Glutamatergic neuron (in vitro differentiated cells): ENCODE results near the gene TMEM255A. TPM values are rescaled to one million over a fixed set of nuclear protein-coding genes. Genes with fewer than 3 reads are reported as not detected.

Source experiments
- DNase-seq: peaks from one replicate; pipeline ENCODE4 v3.0.0; 2022
- H3K27ac Mint-ChIP-seq: one replicate; pipeline ENCODE4 v1.8.0; 2020; ENCODE audit warnings: mild to moderate bottlenecking, mixed read lengths, inconsistent platforms; ENCODE audit not compliant: unreplicated experiment
- H3K27me3 Mint-ChIP-seq: one replicate; pipeline ENCODE4 v1.8.0; 2020; ENCODE audit warnings: mild to moderate bottlenecking, moderate library complexity, mixed read lengths, inconsistent platforms; ENCODE audit not compliant: unreplicated experiment
- H3K36me3 Mint-ChIP-seq: one replicate; pipeline ENCODE4 v1.8.0; 2020; ENCODE audit warnings: mild to moderate bottlenecking, mixed read lengths, inconsistent platforms; ENCODE audit not compliant: unreplicated experiment
- H3K4me1 Mint-ChIP-seq: one replicate; pipeline ENCODE4 v1.8.0; 2020; ENCODE audit warnings: mild to moderate bottlenecking, low read depth, mixed read lengths, inconsistent platforms; ENCODE audit not compliant: unreplicated experiment
- H3K4me3 Mint-ChIP-seq: one replicate; pipeline ENCODE4 v1.8.0; 2020; ENCODE audit warnings: mild to moderate bottlenecking, mixed read lengths, inconsistent platforms; ENCODE audit not compliant: unreplicated experiment
- H3K9me3 Mint-ChIP-seq: one replicate; pipeline ENCODE4 v1.8.0; 2020; ENCODE audit warnings: mild to moderate bottlenecking, moderate library complexity, mixed read lengths, inconsistent platforms; ENCODE audit not compliant: unreplicated experiment
- total RNA-seq: library from RNA; stranded (reverse); fragmentation: NEBNext Ultra II Directional; extraction: Animal tissue kit (Norgen Biotek cat#: 25700); gene quantifications from one replicate; pipeline ENCODE4 v1.2.1, GENCODE V29; 2021; ENCODE audit not compliant: unreplicated experiment
- TF ChIP-seq, protein P1 (sequence below): fragments of 200-600 bp; sonication (generic); IDR thresholded peaks from one replicate; pipeline ENCODE4 v1.5.0; 2021; ENCODE audit not compliant: partially characterized antibody, unreplicated experiment

TMEM255A gene
- total RNA-seq, 1 donor from 2014 or later: 7.6 TPM

DNA sequence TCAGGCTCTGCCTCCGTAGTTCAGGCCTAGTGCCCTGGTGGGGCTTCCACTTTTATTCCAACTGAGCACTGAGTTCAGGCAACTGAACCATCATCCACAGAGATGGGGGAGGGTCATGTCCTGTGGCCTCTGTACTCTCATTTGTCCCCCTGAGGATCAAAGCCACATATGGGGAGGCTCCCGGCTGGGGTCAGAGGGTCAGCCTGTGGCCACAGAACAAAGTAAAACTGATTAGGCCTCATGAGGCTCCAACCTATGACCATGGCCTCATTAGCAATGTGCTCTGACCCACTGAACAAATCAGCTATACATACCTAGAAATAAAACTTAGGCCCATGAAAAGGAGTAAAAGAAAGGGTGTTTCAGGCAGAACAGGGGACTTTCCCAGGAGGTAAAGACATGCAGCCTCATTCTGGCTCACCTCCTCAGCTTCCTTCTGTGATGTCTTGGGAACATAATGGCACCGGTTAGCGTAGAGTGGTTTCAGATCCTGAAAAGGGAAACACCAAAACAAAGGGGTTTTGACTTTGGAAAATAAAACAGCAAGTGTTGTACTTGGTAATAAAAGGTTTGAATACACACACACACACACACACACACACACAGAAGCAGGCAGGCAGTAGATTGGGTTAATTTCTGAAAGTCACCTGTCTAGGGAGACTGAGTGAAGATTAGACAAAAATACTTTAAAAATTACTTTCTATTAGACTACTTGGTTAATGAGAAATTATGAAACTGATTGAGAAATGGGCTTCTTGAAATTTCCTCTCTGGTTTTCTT is 24.3 kb downstream of the TMEM255A start:
- TF ChIP-seq, protein P1, sequence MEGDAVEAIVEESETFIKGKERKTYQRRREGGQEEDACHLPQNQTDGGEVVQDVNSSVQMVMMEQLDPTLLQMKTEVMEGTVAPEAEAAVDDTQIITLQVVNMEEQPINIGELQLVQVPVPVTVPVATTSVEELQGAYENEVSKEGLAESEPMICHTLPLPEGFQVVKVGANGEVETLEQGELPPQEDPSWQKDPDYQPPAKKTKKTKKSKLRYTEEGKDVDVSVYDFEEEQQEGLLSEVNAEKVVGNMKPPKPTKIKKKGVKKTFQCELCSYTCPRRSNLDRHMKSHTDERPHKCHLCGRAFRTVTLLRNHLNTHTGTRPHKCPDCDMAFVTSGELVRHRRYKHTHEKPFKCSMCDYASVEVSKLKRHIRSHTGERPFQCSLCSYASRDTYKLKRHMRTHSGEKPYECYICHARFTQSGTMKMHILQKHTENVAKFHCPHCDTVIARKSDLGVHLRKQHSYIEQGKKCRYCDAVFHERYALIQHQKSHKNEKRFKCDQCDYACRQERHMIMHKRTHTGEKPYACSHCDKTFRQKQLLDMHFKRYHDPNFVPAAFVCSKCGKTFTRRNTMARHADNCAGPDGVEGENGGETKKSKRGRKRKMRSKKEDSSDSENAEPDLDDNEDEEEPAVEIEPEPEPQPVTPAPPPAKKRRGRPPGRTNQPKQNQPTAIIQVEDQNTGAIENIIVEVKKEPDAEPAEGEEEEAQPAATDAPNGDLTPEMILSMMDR: no peak
- no peak overlapping the region for H3K27ac Mint-ChIP-seq
- H3K36me3 Mint-ChIP-seq: peaks cover 6% of the 10 kb centered on the region
- no peak for DNase-seq
- peaks cover 8% of the 10 kb centered on the region for H3K27me3 Mint-ChIP-seq
- peaks cover 3% of the 10 kb centered on the region for H3K9me3 Mint-ChIP-seq
- H3K4me1 Mint-ChIP-seq: peaks cover 4% of the 10 kb centered on the region
- no peak overlapping the region for H3K4me3 Mint-ChIP-seq

DNA sequence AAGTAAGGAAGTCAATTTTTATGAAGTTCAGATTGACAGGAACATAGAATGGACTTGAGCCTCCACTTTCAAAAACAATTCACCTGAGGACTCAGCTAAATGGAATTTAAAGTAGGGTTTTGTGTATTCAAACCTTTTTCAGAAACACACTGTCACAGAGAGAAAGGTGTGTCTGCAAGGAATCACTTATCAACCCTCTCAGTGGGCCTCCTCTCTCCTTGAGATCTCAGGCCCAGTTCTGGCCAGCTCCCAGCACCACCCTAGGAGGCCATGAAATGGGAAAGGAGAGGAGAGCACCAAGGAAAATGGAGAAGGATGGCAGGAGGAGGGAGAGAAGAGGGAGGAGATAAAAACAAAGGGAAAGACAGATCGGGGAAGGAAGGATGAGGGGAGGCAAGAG is 28.6 kb downstream of the TMEM255A start:
- H3K27ac Mint-ChIP-seq: no peak overlapping the region
- H3K9me3 Mint-ChIP-seq: peaks cover 3% of the 10 kb centered on the region
- peaks cover 4% of the 10 kb centered on the region for H3K4me1 Mint-ChIP-seq
- DNase-seq: no peak
- H3K36me3 Mint-ChIP-seq: peaks cover 6% of the 10 kb centered on the region
- peaks cover 7% of the 10 kb centered on the region for H3K27me3 Mint-ChIP-seq
- H3K4me3 Mint-ChIP-seq: no peak overlapping the region
- TF ChIP-seq, protein P1: no peak

DNA sequence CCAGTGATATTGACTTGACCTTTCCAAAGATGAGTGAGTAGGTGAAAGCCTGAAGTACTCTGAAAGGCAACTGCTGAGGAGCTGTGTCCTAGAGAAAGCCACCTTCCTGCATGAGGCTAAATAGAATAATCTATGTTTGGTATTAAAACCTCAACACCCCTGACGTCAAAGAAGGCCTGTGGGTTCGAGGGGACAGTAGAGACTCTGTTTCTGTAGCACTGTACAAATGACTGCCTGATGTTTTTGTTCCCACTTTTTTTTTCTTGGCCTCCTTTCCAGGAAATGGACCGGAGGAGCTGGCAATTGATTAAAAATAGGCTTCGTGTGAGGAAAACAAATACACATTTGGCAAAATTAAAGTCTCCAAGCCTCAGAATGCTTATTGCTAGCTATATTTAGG is 29.5 kb downstream of the TMEM255A start:
- Mint-ChIP-seq H3K36me3 (peaks cover 6% of the 10 kb centered on the region), H3K27ac (no peak overlapping the region), H3K4me1 (no peaks in the 10 kb centered on the region), H3K27me3 (peaks cover 7% of the 10 kb centered on the region), H3K9me3 (peaks cover 3% of the 10 kb centered on the region), H3K4me3 (no peak overlapping the region)
- DNase-seq: no peak
- TF ChIP-seq, protein P1: no peak

DNA sequence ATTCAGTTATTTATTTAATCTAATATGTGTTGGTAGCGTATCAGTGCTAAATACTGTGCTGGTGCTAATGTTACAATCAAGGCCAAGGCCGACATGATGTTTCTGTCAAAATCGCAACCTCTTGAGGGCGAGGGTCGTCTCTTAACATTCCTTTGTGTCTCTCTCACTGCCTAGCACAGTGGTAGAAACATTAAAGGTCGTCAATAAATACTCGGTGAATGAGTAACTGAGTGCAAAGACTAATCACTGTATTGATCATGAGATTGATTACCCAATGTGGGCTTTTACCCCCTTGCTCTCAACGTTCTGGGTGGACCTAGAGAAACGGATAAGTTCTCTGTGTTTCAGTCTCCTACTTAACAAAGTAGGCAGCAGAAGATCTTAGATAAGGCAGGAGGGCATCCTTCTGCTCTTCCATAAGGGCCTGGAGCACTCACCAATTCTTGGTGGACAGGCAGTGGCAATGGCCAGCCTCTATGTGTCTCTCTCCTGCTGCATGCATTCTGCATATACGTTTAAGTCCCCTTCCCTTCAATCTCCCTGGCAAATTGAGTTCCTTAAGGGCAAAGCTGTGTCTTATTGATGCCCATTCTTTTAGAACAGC is 30.1 kb downstream of the TMEM255A start:
- H3K4me3 Mint-ChIP-seq: no peak overlapping the region
- H3K9me3 Mint-ChIP-seq: peaks cover 3% of the 10 kb centered on the region
- H3K27ac Mint-ChIP-seq: no peak overlapping the region
- TF ChIP-seq, protein P1: no peak
- H3K36me3 Mint-ChIP-seq: peaks cover 6% of the 10 kb centered on the region
- no peaks in the 10 kb centered on the region for H3K4me1 Mint-ChIP-seq
- DNase-seq: no peak
- H3K27me3 Mint-ChIP-seq: peaks cover 7% of the 10 kb centered on the region

DNA sequence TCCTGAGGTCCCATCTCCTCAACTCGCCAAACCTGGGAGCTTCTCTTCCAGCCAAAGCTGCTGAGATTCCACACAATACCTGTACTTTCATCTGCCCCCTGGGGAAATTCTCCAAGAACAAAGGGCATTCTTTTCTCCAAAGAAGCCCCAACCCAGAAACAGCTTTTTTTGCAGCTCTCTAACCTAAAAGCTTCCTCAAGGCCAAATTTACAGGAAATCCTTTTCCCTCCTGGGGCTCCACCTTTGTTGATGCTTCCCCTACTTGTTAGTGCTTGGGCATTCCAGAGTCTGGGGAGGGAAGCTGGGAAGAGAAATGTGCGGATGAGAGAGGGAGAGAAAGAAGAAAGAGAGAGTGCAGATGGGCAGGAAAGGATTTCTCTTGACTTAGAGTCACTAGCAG is 36.3 kb downstream of the TMEM255A start:
- H3K4me3 Mint-ChIP-seq: no peak overlapping the region
- no peaks in the 10 kb centered on the region for H3K4me1 Mint-ChIP-seq
- no peak overlapping the region for H3K27ac Mint-ChIP-seq
- H3K36me3 Mint-ChIP-seq: no peaks in the 10 kb centered on the region
- no peaks in the 10 kb centered on the region for H3K9me3 Mint-ChIP-seq
- DNase-seq: no peak
- H3K27me3 Mint-ChIP-seq: no peaks in the 10 kb centered on the region
- TF ChIP-seq, protein P1: no peak
